H1 (cell line): ENCODE measurements around the gene TDG. TPM values are rescaled to one million over a fixed set of nuclear protein-coding genes. Genes with fewer than 3 reads are reported as not detected.

ENCODE experiments used
- CTCF ChIA-PET: fragments of 300-600 bp; sonication (Branson Sonifier 250); formaldehyde crosslinking; loops from one replicate; lab custom pipeline; 2021; ENCODE audit not compliant: partially characterized antibody; lab: Charles Lee
- POLR2A ChIA-PET: fragments of 300-600 bp; sonication (Branson Sonifier 250); formaldehyde crosslinking; loops from one replicate; lab custom pipeline; 2021; ENCODE audit warnings: inconsistent platforms; ENCODE audit not compliant: partially characterized antibody; lab: Charles Lee
- DNase-seq, 2 experiments: peaks; one replicate each; pipeline versions ENCODE4 v3.0.0 to v3.0.0-alpha.2; 2010 to 2022; ENCODE audit warnings: low spot score in 2 of 2, low read depth in 1 of 2, mixed read lengths in 1 of 2
- FAIRE-seq: peaks from 2 replicates; lab custom pipeline; 2011; peaks lifted over from hg19 to GRCh38; lab: Jason Lieb, UNC
- H2AFZ ChIP-seq: 2 replicates; pipeline ENCODE4 v1.8.1; 2012; ENCODE audit warnings: low read length, inconsistent platforms
- H2AK5ac ChIP-seq: 2 replicates; pipeline ENCODE4 v1.6.1; 2013; ENCODE audit warnings: low read depth, low read length
- H2BK120ac ChIP-seq: replicated peaks from 2 replicates; pipeline ENCODE3; 2013; ENCODE audit warnings: low read depth, low read length, inconsistent platforms
- H2BK12ac ChIP-seq: 2 replicates; pipeline ENCODE4 v1.6.1; 2013; ENCODE audit warnings: low read depth, low read length
- H2BK15ac ChIP-seq: 2 replicates; pipeline ENCODE4 v1.6.1; 2013; ENCODE audit warnings: low read length
- H2BK20ac ChIP-seq: 2 replicates; pipeline ENCODE4 v1.6.1; 2013; ENCODE audit warnings: low read length
- H2BK5ac ChIP-seq: 2 replicates; pipeline ENCODE4 v1.6.1; 2013; ENCODE audit warnings: low read depth, low read length
- H3K14ac ChIP-seq: 2 replicates; pipeline ENCODE4 v1.6.1; 2013; ENCODE audit warnings: inconsistent platforms; ENCODE audit not compliant: insufficient read length
- H3K18ac ChIP-seq: 2 replicates; pipeline ENCODE4 v1.6.1; 2013; ENCODE audit warnings: low read length; ENCODE audit errors: extremely low read depth
- H3K23ac ChIP-seq: 2 replicates; pipeline ENCODE4 v1.6.1; 2013; ENCODE audit warnings: inconsistent platforms; ENCODE audit not compliant: insufficient read length
- H3K23me2 ChIP-seq: 2 replicates; pipeline ENCODE4 v1.6.1; 2013; ENCODE audit warnings: low read depth, low read length
- H3K27ac ChIP-seq: 2 replicates; pipeline ENCODE4 v1.6.1; 2011; ENCODE audit warnings: low read depth, low read length, inconsistent platforms
- H3K27me3 ChIP-seq, 4 experiments: replicated peaks in 1 of 4; 1 replicate in 1 of 4; 2 replicates in 3 of 4; pipeline versions ENCODE4 v1.6.1 to v1.8.1; 2011 to 2013; ENCODE audit warnings: low read length in 3 of 4, mild to moderate bottlenecking in 3 of 4, inconsistent platforms in 2 of 4, mixed read lengths in 2 of 4, moderate library complexity in 1 of 4; ENCODE audit not compliant: control insufficient read depth in 3 of 4, insufficient read depth in 3 of 4; ENCODE audit errors: extremely low read depth in 1 of 4
- H3K36me3 ChIP-seq, 4 experiments: 2 replicates each; pipeline versions ENCODE4 v1.6.1 to v1.8.1; 2011 to 2013; ENCODE audit warnings: mild to moderate bottlenecking in 4 of 4, low read length in 3 of 4, moderate library complexity in 2 of 4, control low read depth in 1 of 4, inconsistent platforms in 1 of 4; ENCODE audit not compliant: insufficient read depth in 4 of 4, control insufficient read depth in 2 of 4
- H3K4ac ChIP-seq: replicated peaks from 2 replicates; pipeline ENCODE3; 2013; ENCODE audit warnings: low read length, low read depth, mixed read lengths, inconsistent platforms; ENCODE audit not compliant: insufficient read length
- H3K4me1 ChIP-seq, 4 experiments: replicated peaks in 1 of 4; 1 replicate in 1 of 4; 2 replicates in 3 of 4; pipeline versions ENCODE4 v1.6.1 to v1.8.1; 2011 to 2013; ENCODE audit warnings: low read length in 3 of 4, inconsistent platforms in 2 of 4, mixed read lengths in 1 of 4; ENCODE audit not compliant: insufficient read depth in 4 of 4, control insufficient read depth in 3 of 4
- H3K4me2 ChIP-seq, 2 experiments: 2 replicates each; pipeline versions ENCODE4 v1.6.1 to v1.8.1; 2011 to 2013; ENCODE audit warnings: low read depth in 2 of 2, low read length in 2 of 2, control low read depth in 1 of 2, inconsistent platforms in 1 of 2, mild to moderate bottlenecking in 1 of 2; ENCODE audit not compliant: insufficient read depth in 1 of 2
- H3K4me3 ChIP-seq, 4 experiments: fragments of 200-600, 300-600 bp in 1 of 4; sonication (generic), shearing (Covaris generic), sonication (Bioruptor Twin) in 1 of 4; 2 replicates each; pipeline versions ENCODE4 v1.5.1 to v1.8.1; 2011 to 2016; ENCODE audit warnings: low read length in 4 of 4, low read depth in 3 of 4, control low read depth in 2 of 4, inconsistent platforms in 2 of 4, mild to moderate bottlenecking in 2 of 4, mixed read lengths in 1 of 4, moderate library complexity in 1 of 4; ENCODE audit not compliant: insufficient read depth in 2 of 4; ENCODE audit errors: extremely low read depth in 1 of 4
- H3K56ac ChIP-seq: replicated peaks from 2 replicates; pipeline ENCODE3; 2013; ENCODE audit warnings: low read depth, mild to moderate bottlenecking, mixed read lengths, low read length, inconsistent platforms; ENCODE audit not compliant: insufficient read length
- H3K79me1 ChIP-seq: 2 replicates; pipeline ENCODE4 v1.6.1; 2013; ENCODE audit warnings: low read depth, low read length, control low read depth
- H3K79me2 ChIP-seq, 2 experiments: 2 replicates each; pipeline versions ENCODE4 v1.6.1 to v1.8.1; 2012 to 2013; ENCODE audit warnings: low read length in 2 of 2, mild to moderate bottlenecking in 2 of 2, inconsistent platforms in 1 of 2; ENCODE audit not compliant: insufficient read depth in 2 of 2, control insufficient read depth in 1 of 2
- H3K9ac ChIP-seq, 4 experiments: replicated peaks in 1 of 4; 1 replicate in 1 of 4; 2 replicates in 3 of 4; pipeline versions ENCODE4 v1.6.1 to v1.8.1; 2011 to 2013; ENCODE audit warnings: low read depth in 3 of 4, low read length in 3 of 4, control low read depth in 2 of 4, mild to moderate bottlenecking in 2 of 4, moderate library complexity in 2 of 4, inconsistent platforms in 1 of 4; ENCODE audit errors: extremely low read depth in 1 of 4
- H3K9me3 ChIP-seq, 2 experiments: 2 replicates each; pipeline versions ENCODE4 v1.6.1 to v1.8.1; 2012 to 2013; ENCODE audit warnings: mild to moderate bottlenecking in 2 of 2, moderate library complexity in 2 of 2, control low read depth in 1 of 2, inconsistent platforms in 1 of 2, low read depth in 1 of 2, low read length in 1 of 2, mixed read lengths in 1 of 2; ENCODE audit not compliant: insufficient read depth in 2 of 2
- H4K20me1 ChIP-seq, 2 experiments: replicated peaks in 1 of 2; 2 replicates each; pipeline versions ENCODE3 to v1.8.1; 2011 to 2013; ENCODE audit warnings: inconsistent platforms in 2 of 2, low read length in 2 of 2, mild to moderate bottlenecking in 1 of 2; ENCODE audit not compliant: insufficient read depth in 2 of 2, control insufficient read depth in 1 of 2
- H4K5ac ChIP-seq: 2 replicates; pipeline ENCODE4 v1.6.1; 2013; ENCODE audit warnings: low read length, low read depth, mixed read lengths, inconsistent platforms; ENCODE audit not compliant: insufficient read length
- H4K8ac ChIP-seq: 2 replicates; pipeline ENCODE4 v1.8.0; 2013; ENCODE audit warnings: mild to moderate bottlenecking, moderate library complexity, low read length, inconsistent platforms; ENCODE audit not compliant: insufficient read depth; ENCODE audit errors: extremely low read depth
- H4K91ac ChIP-seq: replicated peaks from 2 replicates; pipeline ENCODE3; 2013; ENCODE audit warnings: low read length, mixed read lengths, inconsistent platforms; ENCODE audit not compliant: insufficient read length
- ASH2L ChIP-seq: fragments of 200-600, 300-600 bp; sonication (generic); IDR thresholded peaks from one replicate; pipeline ENCODE4 v1.7.1; 2017; ENCODE audit warnings: low read length
- CBX5 ChIP-seq: fragments of 300-800, 300-1000 bp; sonication (generic); IDR thresholded peaks from 2 replicates; pipeline ENCODE4 v1.7.1; 2016; ENCODE audit warnings: antibody characterized with exemption, low read length, low read depth
- CHD1 ChIP-seq: IDR thresholded peaks from 2 replicates; pipeline ENCODE4 v1.6.1; 2012; ENCODE audit warnings: low read depth, low read length, improper control_type of control experiment
- EP300 ChIP-seq, 2 experiments: IDR thresholded peaks; 1 replicate in 1 of 2; 2 replicates in 1 of 2; pipeline ENCODE4 v1.6.1; 2011 to 2012; ENCODE audit warnings: low read depth in 2 of 2, low read length in 2 of 2, mild to moderate bottlenecking in 2 of 2, borderline replicate concordance in 1 of 2, inconsistent platforms in 1 of 2, moderate library complexity in 1 of 2
- GABPA ChIP-seq: IDR thresholded peaks from 2 replicates; pipeline ENCODE4 v1.6.1; 2011; ENCODE audit warnings: mild to moderate bottlenecking, low read length, moderate library complexity, borderline replicate concordance; ENCODE audit not compliant: insufficient read depth
- NANOG ChIP-seq: IDR thresholded peaks from 2 replicates; pipeline ENCODE4 v1.6.1; 2011; ENCODE audit warnings: low read length, low read depth, mild to moderate bottlenecking, inconsistent platforms; ENCODE audit not compliant: insufficient read depth, poor library complexity, severe bottlenecking
- SAP30 ChIP-seq: fragments of 300-600 bp; sonication (generic); IDR thresholded peaks from 2 replicates; pipeline ENCODE4 v1.7.1; 2012; ENCODE audit warnings: low read length, moderate library complexity, mild to moderate bottlenecking, inconsistent platforms; ENCODE audit not compliant: insufficient read depth, insufficient replicate concordance
- SIN3A ChIP-seq, 2 experiments: IDR thresholded peaks in 1 of 2; conservative IDR thresholded peaks in 1 of 2; 2 replicates each; pipeline ENCODE4 v1.6.1; 2011 to 2012; ENCODE audit warnings: low read length in 2 of 2, improper control_type of control experiment in 1 of 2, low read depth in 1 of 2, mild to moderate bottlenecking in 1 of 2
- SIRT6 ChIP-seq: IDR thresholded peaks from one replicate; pipeline ENCODE4 v1.7.1; 2012; ENCODE audit warnings: low read length, inconsistent platforms
- SP4 ChIP-seq: IDR thresholded peaks from 2 replicates; pipeline ENCODE4 v1.6.1; 2012; ENCODE audit warnings: low read length, inconsistent platforms
- TEAD4 ChIP-seq: IDR thresholded peaks from 2 replicates; pipeline ENCODE4 v1.6.1; 2012; ENCODE audit warnings: low read depth, low read length, inconsistent platforms, mixed read lengths
- WGBS, 2 experiments: shearing (Covaris generic) in 1 of 2; methylation state at CpG; one replicate each; pipeline versions ENCODE4 v1.1.6 to v1.1.7; 2013 to 2015; ENCODE audit warnings: low lambda C conversion rate in 2 of 2, mixed read lengths in 2 of 2, inconsistent platforms in 1 of 2, low coverage in 1 of 2, missing lambda C conversion rate in 1 of 2; ENCODE audit not compliant: insufficient replicate concordance in 2 of 2, insufficient coverage in 1 of 2, insufficient read length in 1 of 2; ENCODE audit errors: extremely low coverage in 1 of 2, missing lambda C conversion rate in 1 of 2; 5-methylcytosine and 5-hydroxymethylcytosine counted together
- polyA plus RNA-seq, 7 experiments: library from polyadenylated mRNA; depleted of rRNA in 3 of 7; stranded (reverse) in 5 of 7; unstranded in 2 of 7; fragments of >200 nt in 5 of 7; fragments of 200-250 nt in 2 of 7; gene quantifications; 1 replicate in 5 of 7; 2 replicates in 1 of 7; 4 replicates in 1 of 7; pipeline versions ENCODE4 v1.2.1 to v1.2.3, GENCODE V29; 2011 to 2013; ENCODE audit warnings: missing spikeins in 2 of 7, mixed read lengths in 2 of 7
- total RNA-seq: library from RNA; stranded (reverse); fragmentation: NEBNext Ultra II Directional; extraction: Animal tissue kit (Norgen Biotek cat#: 25700); gene quantifications from 2 replicates; pipeline ENCODE4 v1.2.1, GENCODE V29; 2021
- TF ChIP-seq, protein P1 (sequence below): IDR thresholded peaks from 2 replicates; pipeline ENCODE4 v1.6.1; 2011; ENCODE audit warnings: low read length, improper control_type of control experiment

The TDG gene
- total and polyA plus RNA-seq, 2 of the 8 experiments (the other 6 are each of a cell fraction or from before 2014, with no cell fraction given), result 22.7 to 47.8 TPM

DNA sequence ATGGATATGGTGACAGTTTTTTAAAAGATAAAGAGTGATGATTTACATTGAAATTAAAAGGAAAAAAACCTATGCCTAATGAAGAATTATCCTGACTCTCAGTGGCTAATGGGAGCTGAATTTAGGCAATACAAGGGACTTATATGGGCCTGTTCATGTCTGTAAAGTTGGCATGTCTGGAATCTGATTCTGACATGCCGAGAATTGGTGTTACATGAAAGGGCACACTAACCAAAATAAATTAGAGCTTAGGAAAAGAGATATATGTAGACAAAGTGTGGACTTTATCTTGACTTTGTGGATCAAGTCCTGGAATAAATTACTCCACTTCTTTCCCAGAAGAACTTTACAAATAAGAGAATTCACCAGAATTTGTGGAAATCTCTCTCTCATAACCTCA lies 1.1 kb downstream of the TDG start:
- peaks cover 0 to 15% (median 3%) of the 10 kb centered on the region in 4 experiments; a peak in 1 of 8 replicates for H3K36me3 ChIP-seq
- no peak overlapping the region for H4K5ac ChIP-seq
- 67% methylated on average over 1 of the region's 1 CpG; no CpG with 5 or more reads in 1 of the 2 experiments for WGBS, 2 experiments
- FAIRE-seq (no peak), DNase-seq (no peak)
- peaks cover 2 to 3% of the 10 kb centered on the region in 2 experiments for H4K20me1 ChIP-seq
- no peak overlapping the region for H3K18ac ChIP-seq
- CTCF ChIA-PET, result no interaction called here
- H2BK12ac ChIP-seq, result no peak overlapping the region
- POLR2A ChIA-PET, result interaction anchor here (0.9 to 4.6 kb wide), 15 partner anchors 7 to 174 kb away, joined by 3 to 141 read pairs (median 4); partner anchors contain the start of genes HSP90B1, NFYB and NT5DC3
- no peak overlapping the region for H2AFZ ChIP-seq
- peak overlapping the region; percentile 68 to 89 for H3K4me2 ChIP-seq
- H3K23ac ChIP-seq, result no peak overlapping the region
- H3K9me3 ChIP-seq, result no peaks in the 10 kb centered on the region
- H2BK120ac ChIP-seq, result no peak overlapping the region
- H3K27ac ChIP-seq, result peak overlapping the region; percentile 5; the same call in 1 of the 2 replicates
- no peak overlapping the region for H2AK5ac ChIP-seq
- H3K4me3 ChIP-seq, result peak overlapping the region; percentile 80 to 91 (median 88)
- H3K9ac ChIP-seq, result peak overlapping the region in 3 of 4 experiments; percentile 70 to 90 (median 89); a peak in 6 of 7 replicates
- H2BK5ac ChIP-seq, result no peak overlapping the region
- H4K91ac ChIP-seq, result no peak overlapping the region
- peaks cover 0 to 9% (median 2%) of the 10 kb centered on the region in 4 experiments; a peak in 4 of 7 replicates for H3K4me1 ChIP-seq
- H2BK15ac ChIP-seq, result no peak overlapping the region
- H3K56ac ChIP-seq, result no peak overlapping the region
- no peak overlapping the region for H3K14ac ChIP-seq
- peaks cover 11% of the 10 kb centered on the region; the same call in 1 of the 2 replicates for H3K23me2 ChIP-seq
- H3K79me2 ChIP-seq, result peaks cover 49 to 84% of the 10 kb centered on the region in 2 experiments
- H3K4ac ChIP-seq, result no peak overlapping the region
- H2BK20ac ChIP-seq, result no peak overlapping the region
- H3K79me1 ChIP-seq, result peaks cover 3% of the 10 kb centered on the region; the same call in 1 of the 2 replicates
- H4K8ac ChIP-seq, result no peak overlapping the region
- H3K27me3 ChIP-seq, result no peaks in the 10 kb centered on the region
- TF ChIP-seq TEAD4 (no peak), CBX5 (no peak), SP4 (no peak), NANOG (no peak), GABPA (no peak), EP300 (IDR thresholded peaks at IDR 0.05; ENCODE audit: borderline replicate concordance in 1 of 2, low read depth in 2 of 2, low read length in 2 of 2) (no peak), CHD1 (no peak), SIRT6 (no peak), SAP30 (no peak), ASH2L (no peak), SIN3A (conservative IDR thresholded peaks at IDR 0.05 in 1 of 2, IDR thresholded peaks at IDR 0.05 in 1 of 2; ENCODE audit: low read depth in 1 of 2, low read length in 2 of 2) (no peak)
- TF ChIP-seq, protein P1, sequence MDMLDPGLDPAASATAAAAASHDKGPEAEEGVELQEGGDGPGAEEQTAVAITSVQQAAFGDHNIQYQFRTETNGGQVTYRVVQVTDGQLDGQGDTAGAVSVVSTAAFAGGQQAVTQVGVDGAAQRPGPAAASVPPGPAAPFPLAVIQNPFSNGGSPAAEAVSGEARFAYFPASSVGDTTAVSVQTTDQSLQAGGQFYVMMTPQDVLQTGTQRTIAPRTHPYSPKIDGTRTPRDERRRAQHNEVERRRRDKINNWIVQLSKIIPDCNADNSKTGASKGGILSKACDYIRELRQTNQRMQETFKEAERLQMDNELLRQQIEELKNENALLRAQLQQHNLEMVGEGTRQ, result no peak
